Breast epithelium (tissue), 4 donors: ENCODE measurements around the gene CD200. TPM values are rescaled to one million over a fixed set of nuclear protein-coding genes. Genes with fewer than 3 reads are reported as not detected.
A peak's percentile ranks its signal among the peaks of the same experiment; 100 is the strongest.

Experiments used
- DNase-seq, 2 donors: peaks; one replicate each; pipeline ENCODE4 v3.0.0-alpha.2; 2019; ENCODE audit warnings: low spot score in 2 of 2
- H3K27ac ChIP-seq, 2 donors: fragments of 200-600 bp; sonication (generic) in 1 of 2; one replicate each; pipeline ENCODE4 v1.5.1; 2016 to 2019; ENCODE audit warnings: mild to moderate bottlenecking in 1 of 2
- H3K27me3 ChIP-seq, 2 donors: fragments of 200-600 bp; sonication (generic) in 1 of 2; one replicate each; pipeline versions ENCODE4 v1.5.1 to v1.6.0; 2017 to 2019; ENCODE audit warnings: control low read depth in 1 of 2, mild to moderate bottlenecking in 1 of 2
- H3K36me3 ChIP-seq: fragments of 200-600 bp; one replicate; pipeline ENCODE4 v1.5.1; 2019
- H3K4me1 ChIP-seq, 2 donors: fragments of 200-600 bp; sonication (generic); one replicate each; pipeline ENCODE4 v1.5.1; 2016 to 2019; ENCODE audit warnings: control low read depth in 1 of 2
- H3K4me3 ChIP-seq, 3 donors: fragments of 200-600 bp; sonication (generic); 1 replicate in 2 of 3; 2 replicates in 1 of 3; pipeline ENCODE4 v1.5.1; 2016 to 2019; ENCODE audit warnings: mild to moderate bottlenecking in 3 of 3, moderate library complexity in 2 of 3
- H3K9me3 ChIP-seq, 2 donors: fragments of 200-600 bp; sonication (generic) in 1 of 2; one replicate each; pipeline ENCODE4 v1.5.1; 2016 to 2019; ENCODE audit warnings: control low read depth in 1 of 2
- CTCF ChIP-seq, 3 donors: fragments of 450-650 bp; IDR thresholded peaks; one replicate each; pipeline ENCODE4 v1.5.1; 2016 to 2017; ENCODE audit warnings: antibody characterized with exemption in 3 of 3, mild to moderate bottlenecking in 3 of 3, moderate library complexity in 3 of 3
- POLR2A ChIP-seq: fragments of 450-650 bp; IDR thresholded peaks from one replicate; pipeline ENCODE4 v1.6.1; 2016; ENCODE audit warnings: antibody characterized with exemption, mild to moderate bottlenecking, moderate library complexity
- POLR2AphosphoS5 ChIP-seq, 3 donors: sonication (generic); formaldehyde crosslinking; IDR thresholded peaks; one replicate each; pipeline ENCODE4 v1.6.1; 2017; ENCODE audit warnings: antibody characterized with exemption in 3 of 3
- intact Hi-C: fragments of 100-400 bp; cut with DNase I; formaldehyde crosslinking; loops from one replicate; pipeline ENCODE4 v1.15.1; 2023; ENCODE audit warnings: low total_unique reads
- total RNA-seq, 3 donors: library from RNA; depleted of rRNA; stranded (reverse); fragments of >200 nt; gene quantifications; one replicate each; pipeline ENCODE4 v1.1.0, GENCODE V29; 2016

CD200 gene
- total RNA-seq: 10 to 100 TPM in 2 of 3 donors, 1 to 10 TPM in 1; 4.8 to 20.8 (median 17.0) TPM

- H3K36me3 ChIP-seq: no peaks in the 10 kb centered on the region
- TF ChIP-seq POLR2AphosphoS5 (IDR thresholded peaks at IDR 0.05): peak in 1 of 3 donors; percentile 57
- no peak for TF ChIP-seq POLR2A
- no peaks in the 10 kb centered on the region for H3K9me3 ChIP-seq
- H3K4me1 ChIP-seq: no peaks in the 10 kb centered on the region
- H3K27ac ChIP-seq: peak within 1 kb of the TSS; percentile 79 to 81
- DNase-seq: peak; percentile 54 to 62
- H3K4me3 ChIP-seq: peak within 1 kb of the TSS; percentile 59 to 68 (median 65)
- peaks cover 0 to 7% of the 10 kb centered on the region in 2 donors for H3K27me3 ChIP-seq
- intact Hi-C loops: no loop called here
Observed at GRCh38 chr3:112333002-112333380, at the start of gene CD200. Gene CD200, plus strand, starts transcription at chr3:112333156. Its CDS starts 57 bp downstream, at chr3:112333213.

- Histone ChIP-seq H3K36me3 (no peaks in the 10 kb centered on the region), H3K4me3 (no peak overlapping the region), H3K9me3 (no peaks in the 10 kb centered on the region), H3K27me3 (no peaks in the 10 kb centered on the region), H3K4me1 (no peaks in the 10 kb centered on the region), H3K27ac (no peak overlapping the region)
- no peak for DNase-seq
- TF ChIP-seq POLR2A: no peak
- TF ChIP-seq CTCF (IDR thresholded peaks at IDR 0.05): no peak
- no peak for TF ChIP-seq POLR2AphosphoS5 (IDR thresholded peaks at IDR 0.05)
- intact Hi-C loops: no loop called here
Observed at GRCh38 chr3:112289011-112289410, 43.9 kb upstream of the CD200 start.

- DNase-seq: peak in 1 of 2 donors; percentile 38
- Histone ChIP-seq H3K4me3 (peak within 1 kb of the TSS; percentile 36 to 67 (median 43)), H3K9me3 (no peaks in the 10 kb centered on the region), H3K36me3 (no peaks in the 10 kb centered on the region), H3K4me1 (no peaks in the 10 kb centered on the region), H3K27ac (peak within 1 kb of the TSS; percentile 77 to 83), H3K27me3 (no peaks in the 10 kb centered on the region)
- intact Hi-C loops: no loop called here
- TF ChIP-seq CTCF (IDR thresholded peaks at IDR 0.05): peak in 2 of 3 donors; percentile 56 to 60
- no peak for TF ChIP-seq POLR2AphosphoS5 (IDR thresholded peaks at IDR 0.05)
Observed at GRCh38 chr3:112293368-112294321, 39.3 kb upstream of the CD200 start, which contains the start of gene SLC9C1. Gene SLC9C1, minus strand, starts transcription at chr3:112294216. Its CDS starts 7,425 bp downstream, at chr3:112286791.

GRCh38 chr3:112297714-112298113, 35.2 kb upstream of the CD200 start:
- no peak for TF ChIP-seq POLR2A
- Histone ChIP-seq H3K27me3 (no peaks in the 10 kb centered on the region), H3K36me3 (no peaks in the 10 kb centered on the region), H3K9me3 (no peaks in the 10 kb centered on the region), H3K27ac (no peak overlapping the region), H3K4me3 (no peak overlapping the region), H3K4me1 (no peaks in the 10 kb centered on the region)
- intact Hi-C loops: no loop called here
- no peak for DNase-seq

- intact Hi-C loops: no loop called here
- H3K9me3 ChIP-seq: no peaks in the 10 kb centered on the region
Observed at GRCh38 chr3:112298781-112299180, 34.2 kb upstream of the CD200 start.

More at GRCh38 chr3:112298781-112299180, 34.2 kb upstream of the CD200 start:
- H3K27me3 ChIP-seq: no peaks in the 10 kb centered on the region
- no peak for DNase-seq
- H3K27ac ChIP-seq: no peak overlapping the region
- H3K4me3 ChIP-seq: no peak overlapping the region
- no peaks in the 10 kb centered on the region for H3K4me1 ChIP-seq
- no peaks in the 10 kb centered on the region for H3K36me3 ChIP-seq
- TF ChIP-seq CTCF (IDR thresholded peaks at IDR 0.05) (no peak), POLR2AphosphoS5 (IDR thresholded peaks at IDR 0.05) (no peak), POLR2A (no peak)
